Measurements from ENCODE around the gene CACNA1E. TPM values are rescaled to one million over a fixed set of nuclear protein-coding genes. Genes with fewer than 3 reads are reported as not detected.

CACNA1E gene
- total RNA-seq, 4 donors from 2014 or later, result 0.09 to 0.19 TPM; not detected in 2

DNA sequence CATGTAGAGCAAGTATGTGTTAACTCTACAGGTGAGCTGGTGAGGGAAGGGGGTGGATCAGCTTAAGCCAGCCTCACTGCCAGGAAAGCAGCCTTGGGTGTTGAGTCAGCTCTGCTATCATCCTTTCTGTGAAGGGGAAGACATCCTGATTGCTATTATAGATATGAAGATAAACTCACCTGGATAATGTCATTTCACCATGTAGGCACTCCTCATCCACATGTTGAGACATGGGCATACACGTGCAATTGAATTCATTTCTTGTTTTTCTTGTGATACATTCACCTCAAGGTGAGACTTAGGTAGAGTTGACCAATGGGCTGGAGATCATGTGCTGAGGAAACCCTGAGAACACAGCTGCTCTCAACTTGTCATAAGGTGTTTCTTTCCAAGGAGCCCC, 136.9 kb downstream of the CACNA1E start:
- 63 to 100% methylated on average over 1 of the region's 1 CpG for WGBS, 2 donors
- intact Hi-C loops (cut with DNase I), result no loop called here
- Histone ChIP-seq H3K36me3 (no peaks in the 10 kb centered on the region), H3K9me3 (no peaks in the 10 kb centered on the region), H3K27ac (no peak overlapping the region), H3K4me1 (no peaks in the 10 kb centered on the region), H3K27me3 (peaks cover 0 to 3% (median 0%) of the 10 kb centered on the region in 4 donors), H3K4me3 (no peak overlapping the region)
- DNase-seq, result no peak
- TF ChIP-seq, protein P1, sequence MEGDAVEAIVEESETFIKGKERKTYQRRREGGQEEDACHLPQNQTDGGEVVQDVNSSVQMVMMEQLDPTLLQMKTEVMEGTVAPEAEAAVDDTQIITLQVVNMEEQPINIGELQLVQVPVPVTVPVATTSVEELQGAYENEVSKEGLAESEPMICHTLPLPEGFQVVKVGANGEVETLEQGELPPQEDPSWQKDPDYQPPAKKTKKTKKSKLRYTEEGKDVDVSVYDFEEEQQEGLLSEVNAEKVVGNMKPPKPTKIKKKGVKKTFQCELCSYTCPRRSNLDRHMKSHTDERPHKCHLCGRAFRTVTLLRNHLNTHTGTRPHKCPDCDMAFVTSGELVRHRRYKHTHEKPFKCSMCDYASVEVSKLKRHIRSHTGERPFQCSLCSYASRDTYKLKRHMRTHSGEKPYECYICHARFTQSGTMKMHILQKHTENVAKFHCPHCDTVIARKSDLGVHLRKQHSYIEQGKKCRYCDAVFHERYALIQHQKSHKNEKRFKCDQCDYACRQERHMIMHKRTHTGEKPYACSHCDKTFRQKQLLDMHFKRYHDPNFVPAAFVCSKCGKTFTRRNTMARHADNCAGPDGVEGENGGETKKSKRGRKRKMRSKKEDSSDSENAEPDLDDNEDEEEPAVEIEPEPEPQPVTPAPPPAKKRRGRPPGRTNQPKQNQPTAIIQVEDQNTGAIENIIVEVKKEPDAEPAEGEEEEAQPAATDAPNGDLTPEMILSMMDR (IDR thresholded peaks at IDR 0.05), result no peak
- TF ChIP-seq POLR2A (IDR thresholded peaks at IDR 0.05), result no peak

DNA sequence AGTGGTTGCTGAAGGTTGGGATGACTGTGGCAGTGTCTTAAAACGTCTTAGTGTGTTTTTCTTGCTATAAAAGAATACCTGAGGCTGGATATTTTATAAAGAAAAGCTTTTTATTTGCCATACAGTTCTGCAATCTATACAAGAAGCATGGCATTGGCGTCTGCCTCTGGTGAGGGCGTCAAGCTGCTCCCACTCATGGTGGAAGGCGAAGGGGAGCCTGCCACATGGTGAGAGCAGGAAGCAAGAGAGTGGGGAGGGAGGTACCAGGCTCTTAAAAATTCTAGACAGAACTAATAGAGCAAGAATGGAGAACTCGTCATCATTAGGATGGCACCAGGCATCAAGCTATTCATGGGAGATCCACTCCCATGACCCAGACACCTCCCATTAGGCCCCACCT, 140.5 kb downstream of the CACNA1E start:
- no peak overlapping the region for H3K27ac ChIP-seq
- H3K36me3 ChIP-seq, result no peaks in the 10 kb centered on the region
- H3K4me3 ChIP-seq, result no peak overlapping the region
- intact Hi-C loops (cut with DNase I), result no loop called here
- H3K9me3 ChIP-seq, result no peaks in the 10 kb centered on the region
- 36 to 50% methylated on average over 5 of the region's 5 CpGs for WGBS, 2 donors
- no peak for DNase-seq
- H3K27me3 ChIP-seq, result no peaks in the 10 kb centered on the region
- TF ChIP-seq, protein P1 (IDR thresholded peaks at IDR 0.05), result no peak
- no peak for TF ChIP-seq POLR2A (IDR thresholded peaks at IDR 0.05)
- no peaks in the 10 kb centered on the region for H3K4me1 ChIP-seq

DNA sequence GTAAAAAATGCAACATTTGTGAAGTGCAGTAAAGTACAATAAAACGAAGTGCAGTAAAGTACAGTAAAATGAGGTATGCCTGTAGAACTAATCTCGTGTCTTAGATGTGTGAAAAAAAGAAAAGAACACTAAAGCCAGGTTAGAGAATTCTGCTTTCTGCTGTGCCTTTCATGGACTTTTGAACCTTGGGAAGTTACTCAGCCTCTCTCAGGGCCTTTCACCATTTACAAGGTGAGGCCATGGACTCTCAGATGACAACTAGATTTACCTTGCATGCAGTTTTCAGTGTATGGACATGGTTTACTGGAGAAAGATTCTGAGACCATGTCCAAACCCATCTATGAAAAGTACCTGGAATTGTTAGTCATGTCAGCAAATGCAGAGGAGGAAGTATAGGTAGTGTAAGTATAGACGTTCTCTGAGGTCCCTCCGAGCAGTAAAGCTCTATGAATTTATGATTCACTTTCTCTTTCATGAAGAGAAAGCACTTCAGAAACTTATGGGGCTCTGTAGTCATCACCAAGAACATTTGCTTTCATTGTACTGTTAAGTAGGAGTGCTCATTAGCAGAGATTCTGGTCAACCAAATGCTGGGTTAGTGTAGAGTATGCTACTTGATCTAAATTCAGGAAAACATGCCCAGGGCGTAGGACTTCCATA, 143.1 kb downstream of the CACNA1E start:
- TF ChIP-seq, protein P1 (IDR thresholded peaks at IDR 0.05), result no peak
- no peak for TF ChIP-seq POLR2A (IDR thresholded peaks at IDR 0.05)

DNA sequence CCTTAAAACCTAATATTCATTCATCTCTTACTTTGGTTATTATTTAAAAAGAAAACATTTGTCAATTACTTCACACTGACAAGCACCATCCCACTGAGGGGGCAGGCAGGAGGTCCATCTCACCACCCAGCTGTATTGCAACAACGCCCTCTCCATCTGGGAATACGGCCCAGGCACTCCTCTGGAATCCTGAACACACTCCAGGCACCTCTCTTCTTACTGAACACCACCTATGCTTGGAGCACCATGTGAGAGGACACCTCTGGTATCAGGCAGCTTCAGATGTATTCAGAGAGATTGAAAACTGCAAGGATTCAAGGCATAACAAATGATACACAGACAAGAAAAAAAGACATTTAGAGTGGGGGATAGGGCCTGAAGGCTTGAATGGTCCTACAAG, 147.1 kb downstream of the CACNA1E start:
- TF ChIP-seq, protein P1 (IDR thresholded peaks at IDR 0.05), result no peak
- TF ChIP-seq POLR2A (IDR thresholded peaks at IDR 0.05), result no peak
- no peaks in the 10 kb centered on the region for H3K9me3 ChIP-seq
- H3K4me1 ChIP-seq, result no peaks in the 10 kb centered on the region
- H3K27me3 ChIP-seq, result no peaks in the 10 kb centered on the region
- no peaks in the 10 kb centered on the region for H3K36me3 ChIP-seq
- H3K27ac ChIP-seq, result no peak overlapping the region
- no peak for DNase-seq
- no peak overlapping the region for H3K4me3 ChIP-seq
- intact Hi-C loops (cut with DNase I), result no loop called here
- 58% methylated on average over 2 of the region's 2 CpGs; no CpG with 5 or more reads in 1 of the 2 donors for WGBS, 2 donors

More for the DNA sequence above, 143.1 kb downstream of the CACNA1E start:
- Histone ChIP-seq H3K9me3 (no peaks in the 10 kb centered on the region), H3K4me3 (no peak overlapping the region), H3K36me3 (no peaks in the 10 kb centered on the region), H3K27me3 (no peaks in the 10 kb centered on the region), H3K27ac (no peak overlapping the region), H3K4me1 (no peaks in the 10 kb centered on the region)
- no peak for DNase-seq
- 56 to 64% methylated on average over 5 of the region's 5 CpGs for WGBS, 2 donors
- intact Hi-C loops (cut with DNase I), result no loop called here

DNA sequence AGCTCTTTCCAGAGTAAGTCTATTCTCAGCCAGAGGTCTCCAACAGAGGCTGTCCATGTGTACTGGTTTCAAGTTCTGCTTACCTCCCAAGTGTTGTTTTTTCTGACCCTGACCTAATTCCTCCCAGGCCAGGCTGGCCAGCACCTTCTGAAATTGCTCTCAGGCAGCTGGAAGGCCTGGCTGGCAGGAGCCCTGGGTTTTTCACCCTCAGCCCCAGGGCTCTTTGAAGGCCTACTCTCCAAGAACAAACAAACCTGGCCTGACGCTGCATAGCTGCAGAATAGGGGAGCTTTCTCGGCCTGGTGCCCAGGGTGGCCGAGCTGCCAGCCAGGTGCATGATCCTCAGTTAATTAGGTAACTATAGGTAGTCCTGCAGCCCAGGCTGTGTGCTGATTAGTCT, 147.5 kb downstream of the CACNA1E start:
- 28% methylated on average over 2 of the region's 3 CpGs; no CpG with 5 or more reads in 1 of the 2 donors for WGBS, 2 donors
- no peaks in the 10 kb centered on the region for H3K36me3 ChIP-seq

More for the DNA sequence above, 147.5 kb downstream of the CACNA1E start:
- Histone ChIP-seq H3K27me3 (no peaks in the 10 kb centered on the region), H3K9me3 (no peaks in the 10 kb centered on the region), H3K27ac (no peak overlapping the region), H3K4me1 (no peaks in the 10 kb centered on the region), H3K4me3 (no peak overlapping the region)
- intact Hi-C loops (cut with DNase I), result no loop called here
- TF ChIP-seq, protein P1 (IDR thresholded peaks at IDR 0.05), result no peak
- TF ChIP-seq POLR2A (IDR thresholded peaks at IDR 0.05), result no peak
- no peak for DNase-seq
